ENCODE data around the gene SPDYE2. TPM values are rescaled to one million over a fixed set of nuclear protein-coding genes. Genes with fewer than 3 reads are reported as not detected.
"Not testable (repeated sequence)": the region's sequence is repeated elsewhere in the genome, so short reads cannot be mapped to it uniquely, and the experiment has no call there.

Gene SPDYE2
- total RNA-seq, 5 donors from 2014 or later (not counting 1 experiment from before 2014, with no cell fraction given) = 0.35 to 0.77 (median 0.58) TPM

DNA sequence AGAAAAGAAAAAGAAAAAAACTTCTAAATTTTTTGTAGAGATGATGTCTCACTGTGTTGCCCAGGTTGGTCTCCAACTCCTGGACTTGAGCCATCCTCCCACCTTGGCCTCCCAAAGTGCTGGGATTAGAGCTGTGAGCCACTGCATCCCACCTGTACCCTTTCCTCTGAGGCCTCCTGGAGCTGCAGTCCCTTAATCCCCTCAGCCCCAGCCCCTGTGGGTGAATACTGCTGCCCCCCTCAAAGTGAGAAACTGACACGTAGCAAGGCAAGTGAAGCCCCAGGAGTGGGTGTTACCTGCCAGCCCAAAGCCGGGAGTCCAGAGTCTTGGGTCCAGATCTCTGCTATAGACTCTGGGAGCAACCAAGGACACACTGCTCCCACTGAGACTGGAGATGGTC is 26.2 kb upstream of the SPDYE2 start:
- POLR2A ChIA-PET; H3K27me3 Mint-ChIP-seq; CTCF ChIA-PET; H3K9me3 Mint-ChIP-seq; H3K27ac Mint-ChIP-seq; H3K36me3 ChIP-seq (ENCODE audit: control insufficient read depth in 2 of 2, extremely low read depth in 1 of 2, insufficient read depth in 1 of 2, low read length in 1 of 2); H3K4me3 ChIP-seq (ENCODE audit: control insufficient read depth in 1 of 2, extremely low read depth in 1 of 2, low read length in 1 of 2); H3K9me3 ChIP-seq; H3K36me3 Mint-ChIP-seq; H3K27ac ChIP-seq (ENCODE audit: low read length); H3K4me3 Mint-ChIP-seq; H3K4me1 Mint-ChIP-seq; ATAC-seq (replicated peaks in 1 of 4); H3K4me1 ChIP-seq (ENCODE audit: control insufficient read depth in 1 of 2, extremely low read depth in 1 of 2, insufficient read depth in 2 of 2, low read length in 2 of 2); H3K27me3 ChIP-seq (replicated peaks in 1 of 2; ENCODE audit: control insufficient read depth in 2 of 2, extremely low read depth in 1 of 2, insufficient read depth in 2 of 2, low read length in 1 of 2): not testable (repeated sequence)
- no CpG with 5 or more reads among the region's 2 CpGs for WGBS (ENCODE audit: insufficient coverage)
- DNase-seq = peak in 1 of 35 experiments; percentile 7

DNA sequence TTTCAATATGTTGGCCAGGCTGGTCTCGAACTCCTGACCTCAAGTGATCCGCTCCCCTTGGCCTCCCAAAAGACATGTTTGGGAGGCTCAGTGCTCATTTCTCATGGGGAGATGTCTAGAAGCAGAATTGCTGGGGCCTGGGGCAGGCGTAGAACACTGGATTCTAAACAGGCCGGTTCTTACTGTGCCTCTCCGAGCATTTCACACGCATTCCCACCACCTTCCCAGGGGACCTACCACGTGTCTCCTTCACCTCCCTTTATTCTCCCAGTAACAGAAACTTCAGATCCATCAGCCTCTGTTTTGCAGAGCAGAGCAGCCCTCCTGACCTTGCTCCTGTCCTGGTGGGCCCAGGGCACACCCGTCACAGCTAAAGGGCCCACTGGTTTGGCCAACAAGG is 23.8 kb upstream of the SPDYE2 start:
- H3K27ac Mint-ChIP-seq; H3K36me3 ChIP-seq (ENCODE audit: control insufficient read depth in 2 of 2, extremely low read depth in 1 of 2, insufficient read depth in 1 of 2, low read length in 1 of 2); H3K9me3 ChIP-seq; H3K36me3 Mint-ChIP-seq; H3K4me1 ChIP-seq (ENCODE audit: control insufficient read depth in 1 of 2, extremely low read depth in 1 of 2, insufficient read depth in 2 of 2, low read length in 2 of 2); POLR2A ChIA-PET; ATAC-seq (replicated peaks in 1 of 4); H3K27me3 Mint-ChIP-seq; H3K9me3 Mint-ChIP-seq; H3K27me3 ChIP-seq (replicated peaks in 1 of 2; ENCODE audit: control insufficient read depth in 2 of 2, extremely low read depth in 1 of 2, insufficient read depth in 2 of 2, low read length in 1 of 2); DNase-seq; H3K4me3 ChIP-seq (ENCODE audit: control insufficient read depth in 1 of 2, extremely low read depth in 1 of 2, low read length in 1 of 2); H3K4me3 Mint-ChIP-seq; CTCF ChIA-PET; H3K27ac ChIP-seq (ENCODE audit: low read length); H3K4me1 Mint-ChIP-seq: not testable (repeated sequence)
- no CpG with 5 or more reads among the region's 8 CpGs for WGBS (ENCODE audit: insufficient coverage)

DNA sequence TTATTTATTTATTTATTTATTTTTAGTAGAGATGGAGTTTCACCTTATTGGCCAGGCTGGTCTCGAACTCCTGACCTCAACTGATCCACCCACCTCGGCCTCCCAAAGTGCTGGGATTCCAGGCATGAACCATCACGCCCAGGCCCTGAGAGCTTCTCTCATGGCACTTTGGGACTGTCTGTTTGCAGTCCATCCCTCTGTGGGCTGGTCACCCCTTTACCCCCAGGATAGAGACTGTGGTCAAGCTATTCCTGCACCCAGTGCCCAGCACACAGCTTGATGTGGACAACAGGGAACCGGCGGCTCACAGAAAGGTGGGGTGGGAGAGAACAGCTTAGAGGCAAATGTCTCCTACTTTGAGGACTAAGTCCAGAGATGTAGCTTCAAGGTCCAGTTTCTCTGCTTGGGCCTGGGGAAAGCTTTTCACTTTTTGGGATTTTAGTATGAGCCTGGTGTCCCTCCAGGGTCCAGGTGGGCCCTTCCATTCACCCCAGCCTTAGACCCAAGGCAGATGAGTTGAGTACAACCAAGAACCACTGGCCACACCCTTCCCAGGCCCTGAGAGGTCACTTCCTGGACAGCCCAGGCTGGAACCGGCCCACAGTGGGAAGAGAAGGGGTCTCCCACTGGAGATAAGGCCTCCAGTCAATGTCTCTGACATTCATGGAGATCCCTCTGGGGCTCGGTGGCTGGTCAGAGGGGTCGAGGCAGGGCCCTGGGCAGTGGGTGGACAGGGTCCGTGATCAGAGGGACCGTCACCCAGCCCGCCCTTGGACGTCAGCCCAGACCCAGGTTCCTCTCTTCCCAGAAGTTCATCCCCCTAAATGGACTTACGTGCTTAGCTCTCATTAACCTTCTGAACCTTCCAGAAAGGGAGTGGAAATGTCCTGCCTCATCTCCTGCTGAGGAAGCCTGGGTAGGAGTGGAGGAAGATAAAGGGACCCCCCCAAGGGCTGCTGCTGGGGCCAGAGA is 22.9 kb upstream of the SPDYE2 start:
- POLR2A ChIA-PET, H3K27ac Mint-ChIP-seq: not testable (repeated sequence)
- whole genome bisulfite sequencing (ENCODE audit: insufficient coverage) = no CpG with 5 or more reads among the region's 13 CpGs

DNA sequence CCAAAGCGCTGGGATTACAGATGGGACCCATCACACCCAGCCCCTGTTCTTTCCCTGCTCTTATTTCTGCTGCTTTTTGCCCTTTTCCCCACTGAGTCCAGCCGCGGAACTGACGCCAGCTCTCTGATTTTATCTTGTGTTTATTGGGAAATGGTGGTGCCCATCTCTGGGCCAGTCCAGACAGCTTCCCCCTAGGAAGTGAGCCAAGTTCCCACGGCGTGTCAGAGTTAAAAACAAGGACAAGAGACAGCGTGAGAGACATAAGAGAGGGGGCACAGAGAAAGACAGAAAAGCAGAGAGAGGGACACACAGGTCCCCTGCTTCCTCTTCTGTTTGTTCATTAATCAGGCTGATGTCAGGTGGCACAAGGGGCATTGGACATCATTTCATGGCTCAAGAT is 19.4 kb upstream of the SPDYE2 start:
- H3K27me3 ChIP-seq (replicated peaks in 1 of 2; ENCODE audit: control insufficient read depth in 2 of 2, extremely low read depth in 1 of 2, insufficient read depth in 2 of 2, low read length in 1 of 2); H3K27me3 Mint-ChIP-seq; H3K27ac Mint-ChIP-seq; H3K36me3 ChIP-seq (ENCODE audit: control insufficient read depth in 2 of 2, extremely low read depth in 1 of 2, insufficient read depth in 1 of 2, low read length in 1 of 2); H3K4me1 Mint-ChIP-seq; ATAC-seq (replicated peaks in 1 of 4); POLR2A ChIA-PET; H3K4me3 ChIP-seq (ENCODE audit: control insufficient read depth in 1 of 2, extremely low read depth in 1 of 2, low read length in 1 of 2); H3K4me1 ChIP-seq (ENCODE audit: control insufficient read depth in 1 of 2, extremely low read depth in 1 of 2, insufficient read depth in 2 of 2, low read length in 2 of 2); H3K4me3 Mint-ChIP-seq; H3K9me3 ChIP-seq; H3K27ac ChIP-seq (ENCODE audit: low read length); H3K9me3 Mint-ChIP-seq; CTCF ChIA-PET; DNase-seq; H3K36me3 Mint-ChIP-seq: not testable (repeated sequence)
- no CpG with 5 or more reads among the region's 7 CpGs for WGBS (ENCODE audit: insufficient coverage)

More for the DNA sequence above, 22.9 kb upstream of the SPDYE2 start:
- H3K4me3 Mint-ChIP-seq; H3K27ac ChIP-seq (ENCODE audit: low read length); CTCF ChIA-PET; H3K4me3 ChIP-seq (ENCODE audit: control insufficient read depth in 1 of 2, extremely low read depth in 1 of 2, low read length in 1 of 2); H3K9me3 ChIP-seq; DNase-seq; H3K9me3 Mint-ChIP-seq; H3K4me1 Mint-ChIP-seq; H3K27me3 Mint-ChIP-seq; H3K4me1 ChIP-seq (ENCODE audit: control insufficient read depth in 1 of 2, extremely low read depth in 1 of 2, insufficient read depth in 2 of 2, low read length in 2 of 2); H3K36me3 ChIP-seq (ENCODE audit: control insufficient read depth in 2 of 2, extremely low read depth in 1 of 2, insufficient read depth in 1 of 2, low read length in 1 of 2); H3K27me3 ChIP-seq (replicated peaks in 1 of 2; ENCODE audit: control insufficient read depth in 2 of 2, extremely low read depth in 1 of 2, insufficient read depth in 2 of 2, low read length in 1 of 2); ATAC-seq (replicated peaks in 1 of 4); H3K36me3 Mint-ChIP-seq: not testable (repeated sequence)

DNA sequence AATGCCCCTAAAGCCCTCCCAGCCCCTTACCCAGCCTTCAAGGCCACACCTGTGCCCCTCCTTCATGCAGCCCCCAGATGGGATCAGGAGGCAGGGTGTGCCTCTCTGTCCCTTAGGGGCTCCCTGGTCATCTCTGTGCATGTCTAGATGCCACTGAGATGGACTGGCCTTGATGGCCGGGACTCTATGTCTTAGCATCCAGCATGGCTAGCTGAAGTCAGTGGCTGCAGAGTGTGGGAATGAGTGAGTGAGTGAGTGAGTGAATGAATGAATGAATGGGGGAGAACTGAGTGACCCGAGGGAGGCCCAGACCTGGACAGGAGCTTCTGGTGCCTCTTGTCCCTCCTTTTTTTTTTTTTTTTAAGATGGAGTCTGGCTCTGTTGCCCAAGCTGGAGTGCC is 18.9 kb upstream of the SPDYE2 start:
- H3K9me3 Mint-ChIP-seq; H3K27ac Mint-ChIP-seq; H3K27me3 ChIP-seq (replicated peaks in 1 of 2; ENCODE audit: control insufficient read depth in 2 of 2, extremely low read depth in 1 of 2, insufficient read depth in 2 of 2, low read length in 1 of 2); ATAC-seq (replicated peaks in 1 of 4); H3K4me1 Mint-ChIP-seq; H3K4me3 ChIP-seq (ENCODE audit: control insufficient read depth in 1 of 2, extremely low read depth in 1 of 2, low read length in 1 of 2); POLR2A ChIA-PET; H3K36me3 ChIP-seq (ENCODE audit: control insufficient read depth in 2 of 2, extremely low read depth in 1 of 2, insufficient read depth in 1 of 2, low read length in 1 of 2); H3K27me3 Mint-ChIP-seq; H3K27ac ChIP-seq (ENCODE audit: low read length); H3K4me1 ChIP-seq (ENCODE audit: control insufficient read depth in 1 of 2, extremely low read depth in 1 of 2, insufficient read depth in 2 of 2, low read length in 2 of 2); CTCF ChIA-PET; H3K4me3 Mint-ChIP-seq; DNase-seq; H3K36me3 Mint-ChIP-seq; H3K9me3 ChIP-seq: not testable (repeated sequence)
- WGBS (ENCODE audit: insufficient coverage) = no CpG with 5 or more reads among the region's 2 CpGs

DNA sequence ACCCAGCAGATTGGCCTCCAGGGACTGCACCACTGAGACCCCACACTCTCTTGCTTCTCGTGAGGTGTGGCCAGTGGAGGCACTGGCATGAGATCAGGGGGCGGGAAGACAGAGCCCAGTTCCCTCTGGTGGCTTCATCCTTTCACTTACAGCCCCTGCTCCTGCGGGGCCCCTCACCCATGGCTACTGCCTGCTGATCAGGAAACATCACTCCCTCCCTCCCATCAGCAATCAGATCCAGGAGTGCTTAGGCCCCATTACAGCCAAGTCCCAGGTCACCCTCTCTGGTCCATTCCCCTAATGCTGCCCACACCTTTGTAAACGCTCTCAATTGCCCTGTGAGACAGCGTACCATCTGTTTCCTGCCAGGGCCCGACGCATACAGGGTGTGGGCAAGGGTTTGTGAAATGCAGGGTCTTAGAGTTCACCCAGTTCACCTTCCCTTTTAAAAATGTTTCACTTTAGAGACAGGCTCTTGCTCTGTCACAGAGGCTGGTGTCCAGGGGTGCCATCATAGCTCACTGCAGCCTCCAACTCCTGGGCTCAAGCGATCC is 15.9 kb upstream of the SPDYE2 start:
- POLR2A ChIA-PET; H3K9me3 ChIP-seq; H3K4me1 Mint-ChIP-seq; ATAC-seq (replicated peaks in 1 of 4); H3K36me3 ChIP-seq (ENCODE audit: control insufficient read depth in 2 of 2, extremely low read depth in 1 of 2, insufficient read depth in 1 of 2, low read length in 1 of 2); CTCF ChIA-PET; H3K4me1 ChIP-seq (ENCODE audit: control insufficient read depth in 1 of 2, extremely low read depth in 1 of 2, insufficient read depth in 2 of 2, low read length in 2 of 2); H3K27me3 ChIP-seq (replicated peaks in 1 of 2; ENCODE audit: control insufficient read depth in 2 of 2, extremely low read depth in 1 of 2, insufficient read depth in 2 of 2, low read length in 1 of 2); H3K4me3 Mint-ChIP-seq; H3K4me3 ChIP-seq (ENCODE audit: control insufficient read depth in 1 of 2, extremely low read depth in 1 of 2, low read length in 1 of 2); H3K36me3 Mint-ChIP-seq; H3K27ac ChIP-seq (ENCODE audit: low read length); DNase-seq; H3K9me3 Mint-ChIP-seq; H3K27me3 Mint-ChIP-seq; H3K27ac Mint-ChIP-seq: not testable (repeated sequence)
- 66% methylated on average over 2 of the region's 8 CpGs for WGBS (ENCODE audit: insufficient coverage)

All from T-cell (primary cell).